Activated B cell treated with CpG ODN at 0.5 μM for 24 hours (primary cell): ENCODE measurements around the gene TBCB. TPM values are rescaled to one million over a fixed set of nuclear protein-coding genes. Genes with fewer than 3 reads are reported as not detected.

Source experiments
- ATAC-seq: fragments of 200-7000 bp; cut with Tn5 transposase; one replicate; pipeline ENCODE4 v1.10.0; 2021; ENCODE audit warnings: low read depth, mild to moderate bottlenecking, moderate library complexity
- CTCF ChIA-PET: fragments of 350-600 bp; sonication (Branson Sonifier 250); formaldehyde crosslinking; loops from one replicate; lab custom pipeline; 2021; ENCODE audit warnings: antibody characterized with exemption; lab: Charles Lee
- POLR2A ChIA-PET: fragments of 350-600 bp; sonication (Branson Sonifier 250); formaldehyde crosslinking; loops from one replicate; lab custom pipeline; 2021; ENCODE audit warnings: antibody characterized with exemption; lab: Charles Lee
- DNase-seq: peaks from one replicate; pipeline ENCODE4 v3.0.0; 2022
- H3K27ac Mint-ChIP-seq: one replicate; pipeline ENCODE4 v1.8.0; 2020; ENCODE audit warnings: mixed read lengths
- H3K27me3 Mint-ChIP-seq: one replicate; pipeline ENCODE4 v1.8.0; 2021; ENCODE audit warnings: mixed read lengths
- H3K36me3 Mint-ChIP-seq: one replicate; pipeline ENCODE4 v1.8.0; 2021; ENCODE audit warnings: low read depth, mixed read lengths
- H3K4me1 Mint-ChIP-seq: one replicate; pipeline ENCODE4 v1.8.0; 2021; ENCODE audit warnings: mixed read lengths
- H3K4me3 Mint-ChIP-seq: one replicate; pipeline ENCODE4 v1.8.0; 2020; ENCODE audit warnings: mild to moderate bottlenecking, mixed read lengths
- H3K9me3 Mint-ChIP-seq: one replicate; pipeline ENCODE4 v1.8.0; 2020; ENCODE audit warnings: mixed read lengths
- intact Hi-C: fragments of 100-400 bp; cut with micrococcal nuclease; formaldehyde crosslinking; loops from one replicate; pipeline ENCODE4 v1.15.1; 2024
- total RNA-seq: library from RNA; stranded (reverse); gene quantifications from 2 replicates; pipeline ENCODE4 v1.2.3, GENCODE V29; 2022
- TF ChIP-seq, protein P1 (sequence below): fragments of 200-600 bp; IDR thresholded peaks from one replicate; pipeline ENCODE4 v1.8.0; 2022; ENCODE audit warnings: antibody characterized with exemption, mild to moderate bottlenecking

TBCB gene
- total RNA-seq, 1 donor from 2014 or later: 144 TPM

DNA sequence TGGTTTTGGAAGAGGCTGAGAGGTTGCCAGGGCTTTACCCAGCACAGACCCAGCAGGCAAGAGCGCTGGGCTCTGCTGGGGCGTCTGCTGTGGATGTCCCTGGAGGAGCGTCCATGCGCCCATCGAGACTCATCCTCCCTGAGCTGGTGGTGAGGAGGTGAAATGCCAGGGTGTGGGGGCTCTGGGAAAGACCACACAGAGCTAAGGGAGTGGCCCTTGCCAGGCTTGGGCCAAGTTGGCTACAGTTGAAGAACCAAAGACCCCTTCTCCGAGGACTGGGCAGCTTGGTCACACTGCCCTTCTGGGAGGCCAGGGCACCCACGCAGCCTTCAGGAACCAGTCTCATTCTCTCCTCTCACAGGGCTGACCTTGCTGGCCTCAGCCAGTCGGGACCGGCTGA, 28.9 kb upstream of the TBCB start:
- no peaks in the 10 kb centered on the region for H3K4me1 Mint-ChIP-seq
- H3K9me3 Mint-ChIP-seq: no peaks in the 10 kb centered on the region

DNA sequence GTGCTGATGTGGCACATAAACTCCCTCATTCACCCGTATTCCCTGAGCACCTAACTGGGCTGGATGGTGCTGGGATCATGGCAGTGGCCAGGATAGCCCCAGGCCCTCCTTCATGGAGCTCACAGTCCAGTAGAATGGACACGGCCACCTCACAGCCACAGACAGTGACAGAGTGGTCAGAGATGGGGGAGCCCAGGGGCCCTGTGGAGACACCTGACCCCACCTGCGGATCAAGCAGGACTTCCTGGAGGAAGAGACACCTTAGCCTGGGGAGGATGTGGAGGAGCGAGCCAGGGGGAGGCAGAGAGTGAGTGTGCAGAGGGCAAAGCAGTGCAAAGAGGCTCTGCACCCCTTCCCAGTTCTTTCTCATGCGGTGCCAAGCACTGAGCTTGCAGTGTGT, 25.4 kb upstream of the TBCB start:
- POLR2A ChIA-PET: no interaction called here
- TF ChIP-seq, protein P1, sequence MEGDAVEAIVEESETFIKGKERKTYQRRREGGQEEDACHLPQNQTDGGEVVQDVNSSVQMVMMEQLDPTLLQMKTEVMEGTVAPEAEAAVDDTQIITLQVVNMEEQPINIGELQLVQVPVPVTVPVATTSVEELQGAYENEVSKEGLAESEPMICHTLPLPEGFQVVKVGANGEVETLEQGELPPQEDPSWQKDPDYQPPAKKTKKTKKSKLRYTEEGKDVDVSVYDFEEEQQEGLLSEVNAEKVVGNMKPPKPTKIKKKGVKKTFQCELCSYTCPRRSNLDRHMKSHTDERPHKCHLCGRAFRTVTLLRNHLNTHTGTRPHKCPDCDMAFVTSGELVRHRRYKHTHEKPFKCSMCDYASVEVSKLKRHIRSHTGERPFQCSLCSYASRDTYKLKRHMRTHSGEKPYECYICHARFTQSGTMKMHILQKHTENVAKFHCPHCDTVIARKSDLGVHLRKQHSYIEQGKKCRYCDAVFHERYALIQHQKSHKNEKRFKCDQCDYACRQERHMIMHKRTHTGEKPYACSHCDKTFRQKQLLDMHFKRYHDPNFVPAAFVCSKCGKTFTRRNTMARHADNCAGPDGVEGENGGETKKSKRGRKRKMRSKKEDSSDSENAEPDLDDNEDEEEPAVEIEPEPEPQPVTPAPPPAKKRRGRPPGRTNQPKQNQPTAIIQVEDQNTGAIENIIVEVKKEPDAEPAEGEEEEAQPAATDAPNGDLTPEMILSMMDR: no peak
- intact Hi-C loops: no loop called here
- ATAC-seq: no peak
- no peaks in the 10 kb centered on the region for H3K27me3 Mint-ChIP-seq
- no peaks in the 10 kb centered on the region for H3K36me3 Mint-ChIP-seq
- no peak overlapping the region for H3K4me3 Mint-ChIP-seq
- CTCF ChIA-PET: no interaction called here
- DNase-seq: no peak
- H3K4me1 Mint-ChIP-seq: no peaks in the 10 kb centered on the region
- H3K9me3 Mint-ChIP-seq: no peaks in the 10 kb centered on the region
- H3K27ac Mint-ChIP-seq: no peak overlapping the region

More for the DNA sequence above, 28.9 kb upstream of the TBCB start:
- no peak for DNase-seq
- intact Hi-C loops: no loop called here
- CTCF ChIA-PET: no interaction called here
- POLR2A ChIA-PET: no interaction called here
- Mint-ChIP-seq H3K4me3 (no peak overlapping the region), H3K27ac (no peak overlapping the region), H3K36me3 (peaks cover 2% of the 10 kb centered on the region), H3K27me3 (no peaks in the 10 kb centered on the region)
- TF ChIP-seq, protein P1: no peak
- no peak for ATAC-seq

DNA sequence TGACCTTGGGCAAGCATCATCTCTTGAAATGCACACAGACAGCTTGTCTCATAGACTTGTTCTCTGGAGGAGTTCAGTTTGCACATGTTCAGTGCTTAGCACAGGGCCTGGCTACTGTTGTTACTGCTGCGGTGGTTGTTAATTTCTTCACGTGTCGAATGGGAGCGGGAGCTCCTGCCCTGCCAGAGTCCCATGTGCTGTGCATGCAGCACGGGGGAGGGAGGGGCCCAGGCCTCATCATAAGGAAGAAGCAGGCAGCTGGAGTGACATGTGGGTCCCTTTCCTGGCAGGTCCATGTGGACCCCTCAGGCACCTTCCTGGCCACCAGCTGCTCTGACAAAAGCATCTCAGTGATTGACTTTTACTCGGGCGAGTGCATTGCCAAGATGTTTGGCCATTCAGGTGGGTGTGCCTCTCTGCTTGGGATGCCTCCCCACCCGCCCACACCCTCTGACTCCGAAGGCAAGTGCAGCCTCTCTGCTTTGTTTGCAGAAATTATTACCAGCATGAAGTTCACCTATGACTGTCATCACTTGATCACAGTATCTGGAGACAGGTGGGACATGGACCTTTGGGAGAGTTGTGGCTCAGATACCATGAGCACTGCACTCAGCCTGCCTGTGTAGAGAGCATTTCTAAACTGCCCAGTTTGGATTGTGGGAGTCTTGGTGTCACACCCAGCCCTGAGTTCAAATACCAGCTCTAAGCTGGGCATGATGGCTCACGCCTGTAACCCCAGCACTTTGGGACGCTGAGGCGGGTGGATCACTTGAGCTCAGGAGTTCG, 24.2 kb upstream of the TBCB start:
- Mint-ChIP-seq H3K36me3 (no peaks in the 10 kb centered on the region), H3K4me3 (no peak overlapping the region), H3K27ac (no peak overlapping the region), H3K27me3 (no peaks in the 10 kb centered on the region), H3K4me1 (no peaks in the 10 kb centered on the region), H3K9me3 (no peaks in the 10 kb centered on the region)
- intact Hi-C loops: no loop called here
- POLR2A ChIA-PET: no interaction called here
- ATAC-seq (no peak), DNase-seq (no peak)
- TF ChIP-seq, protein P1: no peak
- CTCF ChIA-PET: no interaction called here

DNA sequence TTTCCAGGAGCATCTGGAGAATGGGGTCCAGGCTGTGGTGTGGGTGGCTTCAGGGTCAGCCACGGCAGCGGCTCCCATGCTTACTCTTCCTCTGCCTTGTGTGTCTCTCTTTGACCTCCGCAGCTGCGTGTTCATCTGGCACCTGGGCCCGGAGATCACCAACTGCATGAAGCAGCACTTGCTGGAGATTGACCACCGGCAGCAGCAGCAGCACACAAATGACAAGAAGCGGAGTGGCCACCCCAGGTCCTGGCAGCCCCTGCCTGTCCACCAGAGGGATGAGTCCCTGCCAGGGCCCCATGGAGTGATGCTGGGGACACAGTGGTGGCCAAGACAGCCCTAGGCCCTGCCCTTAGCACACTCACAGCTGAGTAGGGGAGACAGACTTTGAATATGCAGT, 22.7 kb upstream of the TBCB start:
- no peaks in the 10 kb centered on the region for H3K9me3 Mint-ChIP-seq
- ATAC-seq: no peak
- no peak for DNase-seq
- intact Hi-C loops: no loop called here
- no peaks in the 10 kb centered on the region for H3K27me3 Mint-ChIP-seq
- TF ChIP-seq, protein P1: no peak
- POLR2A ChIA-PET: no interaction called here
- H3K4me3 Mint-ChIP-seq: no peak overlapping the region
- H3K4me1 Mint-ChIP-seq: no peaks in the 10 kb centered on the region
- no peaks in the 10 kb centered on the region for H3K36me3 Mint-ChIP-seq
- no peak overlapping the region for H3K27ac Mint-ChIP-seq
- CTCF ChIA-PET: no interaction called here

DNA sequence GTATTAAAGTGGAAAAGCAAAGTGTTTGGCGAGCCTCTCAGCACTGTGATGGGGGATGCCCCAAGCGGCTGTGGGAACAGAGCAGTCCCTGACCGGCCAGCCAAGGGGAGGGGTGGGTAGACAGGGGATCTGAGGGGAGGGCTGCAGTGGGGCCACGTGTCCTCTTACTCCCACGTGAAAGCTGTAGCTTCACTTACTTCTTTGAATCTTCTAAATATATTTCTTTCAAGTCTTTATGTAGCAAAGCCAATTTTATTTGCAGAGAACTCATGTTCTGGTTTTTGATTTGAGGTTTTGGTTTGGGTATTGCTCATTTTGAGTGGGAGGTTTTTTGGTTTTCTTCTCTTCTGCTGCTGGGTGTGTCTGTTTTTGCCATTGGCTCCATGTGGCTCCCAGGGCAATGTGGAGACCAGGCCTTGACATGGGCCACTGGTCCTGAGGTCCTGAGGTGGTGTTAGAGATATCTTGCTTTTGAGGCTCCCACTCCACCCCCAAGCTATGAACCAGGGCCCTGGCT, 22.1 kb upstream of the TBCB start:
- ATAC-seq: no peak

More for the DNA sequence above, 22.1 kb upstream of the TBCB start:
- no peaks in the 10 kb centered on the region for H3K27me3 Mint-ChIP-seq
- ChIA-PET POLR2A (no interaction called here), CTCF (no interaction called here)
- DNase-seq: no peak
- no peaks in the 10 kb centered on the region for H3K4me1 Mint-ChIP-seq
- intact Hi-C loops: no loop called here
- no peaks in the 10 kb centered on the region for H3K36me3 Mint-ChIP-seq
- no peaks in the 10 kb centered on the region for H3K9me3 Mint-ChIP-seq
- TF ChIP-seq, protein P1: no peak
- no peak overlapping the region for H3K27ac Mint-ChIP-seq
- no peak overlapping the region for H3K4me3 Mint-ChIP-seq
